Neural crest cell (in vitro differentiated cells): ENCODE data around the gene PNMA1. TPM values are rescaled to one million over a fixed set of nuclear protein-coding genes. Genes with fewer than 3 reads are reported as not detected.

Source experiments
- DNase-seq: peaks from one replicate; pipeline ENCODE4 v3.0.0; 2021; ENCODE audit warnings: low read depth, mixed read lengths, low spot score
- H3K27ac Mint-ChIP-seq: one replicate; pipeline ENCODE4 v1.8.0; 2021; ENCODE audit warnings: mild to moderate bottlenecking, mixed read lengths; ENCODE audit not compliant: unreplicated experiment
- H3K27me3 Mint-ChIP-seq: 2 replicates; pipeline ENCODE4 v1.8.0; 2021; ENCODE audit warnings: low read depth, mild to moderate bottlenecking, mixed read lengths
- H3K36me3 Mint-ChIP-seq: 2 replicates; pipeline ENCODE4 v1.8.0; 2021; ENCODE audit warnings: low read depth, mild to moderate bottlenecking, mixed read lengths
- H3K4me1 Mint-ChIP-seq: 2 replicates; pipeline ENCODE4 v1.8.0; 2021; ENCODE audit warnings: mixed read lengths
- H3K4me3 Mint-ChIP-seq: one replicate; pipeline ENCODE4 v1.8.0; 2021; ENCODE audit warnings: mild to moderate bottlenecking, mixed read lengths
- H3K9me3 Mint-ChIP-seq: 2 replicates; pipeline ENCODE4 v1.8.0; 2021; ENCODE audit warnings: mixed read lengths
- total RNA-seq: library from RNA; stranded (reverse); gene quantifications from 2 replicates; pipeline ENCODE4 v1.2.1, GENCODE V29; 2021
- TF ChIP-seq, protein P1 (sequence below): fragments of 200-600 bp; sonication (generic); conservative IDR thresholded peaks from 2 replicates; pipeline ENCODE4 v1.5.0; 2021; ENCODE audit warnings: antibody characterized with exemption, mild to moderate bottlenecking

The PNMA1 gene
- total RNA-seq, 1 donor from 2014 or later: 97.4 TPM

DNA sequence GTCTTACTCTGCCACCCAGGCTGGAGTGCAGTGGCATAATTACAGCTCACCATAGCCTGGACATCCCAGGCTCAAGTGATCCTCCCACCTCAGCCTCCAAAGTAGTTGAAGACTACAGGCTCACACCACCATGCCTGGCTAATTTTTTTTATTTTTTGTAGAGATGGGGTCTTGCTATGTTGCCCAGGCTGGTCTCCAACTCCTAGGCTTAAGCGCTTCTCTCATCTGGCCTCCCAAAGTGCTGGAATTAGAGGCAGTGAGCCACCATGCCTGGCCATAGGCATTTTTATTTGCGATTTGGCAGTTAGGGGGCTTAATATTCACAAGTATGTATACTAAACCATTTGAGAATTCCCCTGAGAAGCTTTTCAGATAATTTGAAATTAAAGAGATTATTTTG is 19.1 kb downstream of the PNMA1 start:
- Mint-ChIP-seq H3K27ac (no peak overlapping the region), H3K27me3 (no peaks in the 10 kb centered on the region), H3K36me3 (peaks cover 3% of the 10 kb centered on the region), H3K4me1 (no peaks in the 10 kb centered on the region), H3K4me3 (no peak overlapping the region), H3K9me3 (no peaks in the 10 kb centered on the region)
- DNase-seq: no peak
- TF ChIP-seq, protein P1, sequence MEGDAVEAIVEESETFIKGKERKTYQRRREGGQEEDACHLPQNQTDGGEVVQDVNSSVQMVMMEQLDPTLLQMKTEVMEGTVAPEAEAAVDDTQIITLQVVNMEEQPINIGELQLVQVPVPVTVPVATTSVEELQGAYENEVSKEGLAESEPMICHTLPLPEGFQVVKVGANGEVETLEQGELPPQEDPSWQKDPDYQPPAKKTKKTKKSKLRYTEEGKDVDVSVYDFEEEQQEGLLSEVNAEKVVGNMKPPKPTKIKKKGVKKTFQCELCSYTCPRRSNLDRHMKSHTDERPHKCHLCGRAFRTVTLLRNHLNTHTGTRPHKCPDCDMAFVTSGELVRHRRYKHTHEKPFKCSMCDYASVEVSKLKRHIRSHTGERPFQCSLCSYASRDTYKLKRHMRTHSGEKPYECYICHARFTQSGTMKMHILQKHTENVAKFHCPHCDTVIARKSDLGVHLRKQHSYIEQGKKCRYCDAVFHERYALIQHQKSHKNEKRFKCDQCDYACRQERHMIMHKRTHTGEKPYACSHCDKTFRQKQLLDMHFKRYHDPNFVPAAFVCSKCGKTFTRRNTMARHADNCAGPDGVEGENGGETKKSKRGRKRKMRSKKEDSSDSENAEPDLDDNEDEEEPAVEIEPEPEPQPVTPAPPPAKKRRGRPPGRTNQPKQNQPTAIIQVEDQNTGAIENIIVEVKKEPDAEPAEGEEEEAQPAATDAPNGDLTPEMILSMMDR: no peak

- no peak overlapping the region for H3K27ac Mint-ChIP-seq
Measured at GRCh38 chr14:73694083-73694482, 20.1 kb downstream of the PNMA1 start.

GRCh38 chr14:73686901-73687300 is 27.3 kb downstream of the PNMA1 start:
- TF ChIP-seq, protein P1: no peak
- H3K27me3 Mint-ChIP-seq: no peaks in the 10 kb centered on the region
- H3K9me3 Mint-ChIP-seq: no peaks in the 10 kb centered on the region
- no peak for DNase-seq
- no peak overlapping the region for H3K4me3 Mint-ChIP-seq
- H3K36me3 Mint-ChIP-seq: peaks cover 7% of the 10 kb centered on the region
- no peaks in the 10 kb centered on the region for H3K4me1 Mint-ChIP-seq
- H3K27ac Mint-ChIP-seq: no peak overlapping the region

More at GRCh38 chr14:73694083-73694482, 20.1 kb downstream of the PNMA1 start:
- TF ChIP-seq, protein P1: no peak
- no peaks in the 10 kb centered on the region for H3K9me3 Mint-ChIP-seq
- no peaks in the 10 kb centered on the region for H3K4me1 Mint-ChIP-seq
- no peaks in the 10 kb centered on the region for H3K27me3 Mint-ChIP-seq
- H3K4me3 Mint-ChIP-seq: no peak overlapping the region
- H3K36me3 Mint-ChIP-seq: peaks cover 7% of the 10 kb centered on the region
- DNase-seq: no peak

DNA sequence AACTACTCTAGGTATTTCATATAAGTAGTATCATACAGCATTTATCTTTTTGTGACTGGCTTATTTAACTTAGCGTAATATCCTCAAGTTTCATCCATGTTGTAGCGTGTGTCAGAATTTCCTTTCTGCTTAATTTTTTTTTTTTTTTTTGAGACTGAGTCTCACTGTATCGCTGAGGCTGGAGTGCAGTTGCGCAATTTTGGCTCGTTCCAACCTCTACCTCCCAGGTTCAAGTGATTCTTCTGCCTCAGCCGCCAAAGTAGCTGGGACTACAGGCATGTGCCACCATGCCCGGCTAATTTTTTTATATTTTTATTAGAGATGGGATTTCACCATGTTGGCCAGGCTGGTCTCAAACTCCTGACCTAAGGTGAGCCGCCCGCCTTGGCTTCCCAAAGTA is 28.9 kb downstream of the PNMA1 start:
- Mint-ChIP-seq H3K27me3 (no peaks in the 10 kb centered on the region), H3K36me3 (peaks cover 7% of the 10 kb centered on the region), H3K4me1 (no peaks in the 10 kb centered on the region), H3K4me3 (no peak overlapping the region), H3K9me3 (no peaks in the 10 kb centered on the region), H3K27ac (no peak overlapping the region)
- no peak for DNase-seq
- TF ChIP-seq, protein P1: no peak

GRCh38 chr14:73684627-73685026 is 29.6 kb downstream of the PNMA1 start:
- TF ChIP-seq, protein P1: no peak
- no peak for DNase-seq
- H3K9me3 Mint-ChIP-seq: no peaks in the 10 kb centered on the region
- H3K27me3 Mint-ChIP-seq: no peaks in the 10 kb centered on the region
- H3K4me3 Mint-ChIP-seq: no peak overlapping the region
- H3K4me1 Mint-ChIP-seq: no peaks in the 10 kb centered on the region
- H3K27ac Mint-ChIP-seq: no peak overlapping the region
- peaks cover 7% of the 10 kb centered on the region for H3K36me3 Mint-ChIP-seq

GRCh38 chr14:73680821-73681220 is 33.4 kb downstream of the PNMA1 start:
- no peak overlapping the region for H3K27ac Mint-ChIP-seq
- H3K9me3 Mint-ChIP-seq: no peaks in the 10 kb centered on the region
- H3K36me3 Mint-ChIP-seq: peaks cover 5% of the 10 kb centered on the region
- H3K27me3 Mint-ChIP-seq: no peaks in the 10 kb centered on the region
- no peak overlapping the region for H3K4me3 Mint-ChIP-seq
- no peaks in the 10 kb centered on the region for H3K4me1 Mint-ChIP-seq
- TF ChIP-seq, protein P1: no peak
- DNase-seq: no peak
